ENCODE measurements around the gene GPATCH8.

GPATCH8 gene

GRCh38 chr17:44464037-44464436 lies 39.2 kb downstream of the GPATCH8 start:
- no peak for DNase-seq

- no peak for DNase-seq
Measured at GRCh38 chr17:44451832-44452231, 51.4 kb downstream of the GPATCH8 start.

DNA sequence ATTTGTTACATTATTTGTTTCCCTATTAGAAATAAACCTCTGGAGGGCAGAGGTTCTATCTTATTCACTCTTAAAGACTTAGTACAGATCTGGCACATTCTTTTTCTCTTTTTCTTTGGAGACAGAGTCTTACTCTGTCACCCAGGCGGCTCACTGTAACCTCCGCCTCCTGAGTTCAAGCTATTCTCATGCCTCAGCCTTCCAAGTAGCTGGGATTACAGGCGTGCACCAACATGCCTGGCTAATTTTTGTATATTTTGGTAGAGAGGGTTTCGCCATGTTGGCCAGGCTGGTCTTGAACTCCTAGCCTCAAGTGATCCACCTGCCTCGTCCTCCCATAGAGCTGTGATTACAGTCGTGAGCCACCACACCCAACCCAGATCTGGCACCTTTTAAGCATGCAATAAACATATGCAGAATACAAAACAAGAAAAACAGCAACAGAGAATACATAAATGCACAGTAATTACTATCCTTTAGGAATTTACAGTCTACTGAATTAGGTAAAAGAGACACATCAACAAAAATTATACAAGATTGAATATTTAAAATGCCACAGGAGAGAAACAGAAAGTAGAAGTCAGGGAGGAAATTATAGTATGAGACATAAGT lies 52.1 kb downstream of the GPATCH8 start:
- DNase-seq, result no peak

GRCh38 chr17:44448412-44448811 lies 54.8 kb downstream of the GPATCH8 start:
- DNase-seq, result no peak

DNA sequence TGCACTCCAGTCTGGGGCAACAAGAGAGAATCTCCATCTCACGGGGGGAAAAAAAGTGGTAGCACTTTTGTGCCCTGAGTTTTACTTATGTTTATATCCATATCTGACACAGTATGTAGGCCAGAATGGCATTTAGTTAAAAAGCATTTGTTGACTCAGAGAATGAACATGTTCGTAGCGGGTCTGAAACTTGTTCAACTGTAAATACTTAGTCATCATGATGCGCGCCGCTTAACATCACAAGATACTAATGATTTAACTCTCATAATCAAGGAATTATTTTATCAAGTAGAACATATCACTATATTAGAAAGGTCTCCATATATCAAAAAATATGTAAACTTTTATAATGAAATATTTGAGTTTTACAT lies 58.5 kb downstream of the GPATCH8 start:
- no peak for DNase-seq

- DNase-seq, result no peak
Measured at GRCh38 chr17:44442806-44443205, 60.4 kb downstream of the GPATCH8 start.

GRCh38 chr17:44439168-44439567 lies 64.0 kb downstream of the GPATCH8 start:
- DNase-seq, result no peak

GRCh38 chr17:44438636-44439035 lies 64.6 kb downstream of the GPATCH8 start:
- no peak for DNase-seq

GRCh38 chr17:44436336-44436735 lies 66.9 kb downstream of the GPATCH8 start:
- DNase-seq, result no peak

DNA sequence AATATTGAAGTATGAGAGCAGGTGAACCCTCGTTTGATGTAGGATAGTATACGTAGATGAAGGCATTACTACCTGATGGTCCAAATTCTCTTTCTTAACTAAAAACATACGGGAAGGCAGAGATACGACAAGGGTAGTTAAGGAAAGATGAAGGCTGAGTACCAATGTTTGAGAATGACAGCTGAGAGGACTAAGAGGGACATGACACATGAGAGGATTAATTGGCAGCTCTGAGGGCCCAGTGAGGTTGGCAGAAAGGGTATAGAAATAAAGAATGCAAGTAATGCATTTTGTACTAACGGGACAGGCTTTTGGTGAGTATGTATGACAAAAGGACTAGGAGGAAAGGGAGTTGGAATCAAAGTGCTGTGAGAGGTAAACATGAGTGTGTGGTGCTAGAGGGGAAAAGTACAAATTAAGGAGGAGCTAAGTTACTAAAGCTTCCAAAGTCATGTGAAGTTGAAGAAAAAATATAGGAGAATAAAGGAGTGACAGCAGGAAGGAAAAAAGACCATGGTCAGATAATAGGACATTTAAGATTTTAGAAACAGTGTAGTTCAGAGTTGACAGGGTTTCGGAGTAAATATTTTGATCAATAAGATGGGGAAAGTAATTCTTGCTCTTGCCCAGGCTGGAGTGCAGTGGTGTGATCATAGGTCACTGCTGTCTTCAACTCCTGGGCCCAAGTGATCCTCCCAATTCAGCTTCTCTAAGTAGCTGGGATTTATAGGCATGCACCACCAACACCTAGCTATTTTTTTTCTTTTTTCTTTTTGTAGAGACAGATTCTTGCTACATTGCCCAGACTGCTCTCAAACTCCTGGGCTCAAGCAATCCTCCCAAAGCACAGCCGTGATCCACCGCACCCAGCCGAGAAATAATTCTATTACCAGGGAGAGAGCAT lies 70.7 kb downstream of the GPATCH8 start:
- no peak for DNase-seq

DNA sequence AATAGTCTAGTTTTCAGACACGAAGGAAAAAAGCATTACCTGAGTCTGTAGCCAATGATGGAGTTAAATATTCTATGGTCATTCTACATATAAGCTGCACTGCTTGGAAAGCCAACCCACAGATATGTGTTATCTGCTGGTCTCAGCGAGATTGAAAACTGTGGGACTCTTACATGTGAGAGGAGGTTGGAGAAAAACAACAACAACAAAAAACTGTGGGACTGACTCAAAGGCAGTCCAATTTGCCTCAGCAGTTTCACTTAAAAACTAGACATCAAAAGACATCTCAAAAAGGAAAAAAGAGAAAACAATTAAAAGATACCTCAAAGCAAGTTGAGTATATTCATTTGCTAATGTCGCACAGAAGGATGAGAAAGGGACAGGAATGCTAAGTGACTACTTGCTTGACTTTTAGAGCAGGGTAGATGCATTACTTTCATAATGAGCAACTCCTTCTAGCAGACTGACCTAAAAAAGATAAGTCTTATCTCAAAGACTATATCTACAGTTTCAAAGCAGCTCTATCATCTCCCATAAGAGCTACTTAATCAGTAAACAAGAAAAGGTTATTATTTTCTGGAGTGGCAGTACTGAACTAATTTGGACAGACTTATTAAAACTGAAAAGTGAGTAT lies 78.3 kb downstream of the GPATCH8 start:
- DNase-seq, result no peak

- no peak for DNase-seq
Measured at GRCh38 chr17:44417553-44417952, 85.7 kb downstream of the GPATCH8 start.

DNA sequence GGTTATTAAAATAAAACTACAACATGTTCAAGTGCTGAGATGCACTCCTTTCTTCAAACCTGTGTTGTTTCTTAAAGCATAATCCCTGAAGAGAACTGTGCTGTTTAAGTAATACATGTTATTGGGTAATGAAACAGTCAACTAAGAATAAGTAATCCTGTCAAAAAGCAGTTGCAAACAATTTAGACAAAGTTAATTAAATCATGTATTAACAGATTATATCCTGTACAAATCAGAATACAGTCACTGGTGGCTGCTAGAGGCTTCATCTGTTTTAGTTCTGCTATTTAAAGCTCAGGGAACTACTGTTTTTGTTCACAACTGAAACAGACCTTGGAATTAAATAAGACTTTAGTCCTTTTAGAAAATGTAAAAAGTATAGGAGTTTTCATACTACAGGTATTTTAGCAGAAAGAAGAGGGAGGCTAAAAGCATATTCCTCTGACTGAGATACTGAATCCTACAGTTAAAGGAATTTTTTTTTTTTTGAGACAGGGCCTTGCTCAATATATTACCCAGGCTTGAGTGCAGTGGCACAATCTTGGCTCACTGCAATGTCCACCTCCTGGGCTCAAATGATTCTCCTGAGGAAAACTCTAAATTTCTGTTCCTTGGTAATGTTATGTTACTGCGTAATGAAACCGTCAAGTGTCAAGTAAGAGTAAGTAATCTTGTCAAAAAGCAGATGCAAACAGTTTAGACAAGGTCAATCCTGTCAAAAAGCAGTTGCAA lies 86.5 kb downstream of the GPATCH8 start:
- no peak for DNase-seq

DNA sequence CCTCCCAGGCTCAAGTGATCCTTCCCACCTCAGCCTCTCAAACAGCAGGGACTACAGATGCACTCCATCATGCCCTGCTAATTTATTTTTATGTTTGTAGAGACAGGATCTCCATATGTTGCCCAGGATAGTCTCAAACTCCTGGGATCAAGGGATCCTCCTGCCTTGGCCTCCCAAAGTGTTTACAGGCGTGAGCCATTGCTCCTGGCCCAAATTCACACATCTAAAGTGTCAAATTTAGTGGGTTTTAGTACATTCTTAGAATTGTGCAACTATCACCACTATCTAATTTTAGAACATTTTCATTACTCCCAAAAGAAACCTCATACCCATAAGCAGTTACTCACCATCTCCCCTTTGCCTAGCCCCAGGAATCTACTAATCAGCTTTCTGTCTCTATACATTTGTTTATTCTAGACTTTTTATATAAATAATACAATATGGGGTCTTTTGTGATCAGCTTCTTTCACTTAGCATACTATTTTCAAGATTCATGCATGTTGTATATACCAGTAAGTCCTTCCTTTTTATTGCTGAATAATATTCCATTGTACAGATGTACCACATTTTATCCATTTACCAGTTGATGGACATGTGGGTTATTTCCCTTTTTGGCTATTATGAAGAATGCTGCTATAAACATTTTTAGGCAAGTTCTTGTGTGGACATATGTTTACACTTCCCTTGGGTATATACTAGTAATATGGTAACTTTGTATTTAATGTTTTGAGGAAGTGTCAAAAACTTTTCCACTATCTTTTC lies 88.6 kb downstream of the GPATCH8 start:
- DNase-seq, result no peak

GRCh38 chr17:44409309-44410028 lies 93.7 kb downstream of the GPATCH8 start:
- no peak for DNase-seq

- DNase-seq, result no peak
Measured at GRCh38 chr17:44408786-44409185, 94.4 kb downstream of the GPATCH8 start.

DNA sequence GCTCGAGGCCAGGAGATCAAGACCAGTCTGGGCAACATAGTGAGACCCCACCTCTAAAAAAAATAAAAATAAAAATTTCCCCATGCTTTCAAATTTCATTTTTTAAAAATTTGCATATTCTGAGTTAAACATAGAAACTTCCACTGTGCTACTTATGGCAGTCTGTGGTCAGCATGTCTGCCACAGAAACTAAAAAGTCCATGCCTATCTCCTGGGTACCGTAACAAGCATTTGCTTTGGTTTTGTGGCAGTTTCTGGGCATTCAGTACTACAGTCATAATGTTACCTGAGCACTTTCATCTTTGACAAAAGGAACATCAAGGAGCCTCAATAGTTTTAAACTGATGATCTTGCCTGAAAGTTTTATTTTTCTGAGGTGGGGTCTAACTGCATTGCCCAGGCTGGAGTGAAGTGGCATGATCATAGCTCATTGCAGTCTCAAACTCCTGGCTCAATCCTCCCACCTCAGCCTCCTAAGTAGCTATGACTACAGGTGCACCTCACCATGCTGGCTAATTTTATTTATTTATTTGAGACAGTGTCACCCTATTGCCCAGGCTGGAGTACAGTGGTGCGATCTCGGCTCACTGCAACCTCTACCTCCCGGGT lies 100.5 kb downstream of the GPATCH8 start:
- no peak for DNase-seq

DNA sequence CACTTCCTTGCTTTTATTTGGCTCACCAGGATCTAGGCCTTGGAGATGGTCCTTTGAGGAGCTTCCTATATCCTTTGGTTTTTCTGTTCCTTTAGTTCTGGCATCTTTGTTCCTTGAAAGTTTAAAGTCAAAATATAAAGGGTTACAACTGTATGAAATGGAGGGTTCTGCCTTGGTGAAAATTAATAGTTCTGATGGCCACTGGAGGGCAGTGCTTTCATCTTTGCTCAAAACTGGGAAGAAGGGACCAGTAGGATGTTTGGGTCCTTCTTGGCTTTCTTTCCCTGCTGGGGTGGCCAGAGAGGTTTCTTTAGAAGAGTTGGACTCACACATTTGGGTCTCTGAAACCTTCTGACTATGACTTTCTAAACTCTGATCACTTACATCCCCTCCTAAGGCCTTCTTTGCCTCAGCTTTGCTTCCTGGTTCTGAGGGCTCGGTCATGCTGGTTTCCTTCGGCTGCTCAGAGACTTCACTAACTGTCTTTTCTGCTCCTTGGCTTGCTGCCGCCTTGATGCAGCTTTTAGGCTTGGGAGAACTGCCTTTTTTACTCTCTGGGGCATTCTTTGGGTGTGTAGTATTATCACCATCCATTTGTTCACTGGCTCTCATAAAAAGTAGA lies 102.9 kb downstream of the GPATCH8 start:
- no peak for DNase-seq

- no peak for DNase-seq
Measured at GRCh38 chr17:44398692-44399691, 104.2 kb downstream of the GPATCH8 start.

Measured in right kidney (tissue), 1 donor.